ENCODE results near the gene ARHGAP22. TPM values are rescaled to one million over a fixed set of nuclear protein-coding genes. Genes with fewer than 3 reads are reported as not detected.

Gene ARHGAP22
- total RNA-seq, 1 experiment from 2014 or later = 9.9 TPM

DNA sequence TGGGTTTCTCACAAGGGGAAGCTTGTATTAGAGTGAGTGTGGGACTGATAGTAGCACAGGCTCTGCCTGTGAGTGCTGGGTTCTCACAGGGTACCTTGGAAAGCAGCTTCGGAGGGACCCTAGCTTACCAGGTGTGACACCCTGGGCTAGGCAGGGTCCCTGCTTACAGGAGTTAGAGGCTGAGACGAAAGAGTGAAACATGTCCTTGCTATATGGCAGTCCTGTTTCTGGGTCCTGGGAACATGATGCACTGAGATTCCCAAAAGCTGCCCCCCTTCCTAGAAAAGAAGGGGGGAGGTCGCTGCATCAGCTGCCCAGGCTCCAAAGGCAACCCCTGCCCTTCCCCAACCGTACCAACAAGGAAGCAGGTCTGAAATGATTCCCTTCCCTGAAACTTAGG is 6.3 kb upstream of the ARHGAP22 start (continued):
- TF ChIP-seq ZNF274 (IDR thresholded peaks at IDR 0.05; ENCODE audit: low read depth, low read length) = no peak
- no peak for TF ChIP-seq SIN3A (IDR thresholded peaks at IDR 0.05; ENCODE audit: low read depth)

DNA sequence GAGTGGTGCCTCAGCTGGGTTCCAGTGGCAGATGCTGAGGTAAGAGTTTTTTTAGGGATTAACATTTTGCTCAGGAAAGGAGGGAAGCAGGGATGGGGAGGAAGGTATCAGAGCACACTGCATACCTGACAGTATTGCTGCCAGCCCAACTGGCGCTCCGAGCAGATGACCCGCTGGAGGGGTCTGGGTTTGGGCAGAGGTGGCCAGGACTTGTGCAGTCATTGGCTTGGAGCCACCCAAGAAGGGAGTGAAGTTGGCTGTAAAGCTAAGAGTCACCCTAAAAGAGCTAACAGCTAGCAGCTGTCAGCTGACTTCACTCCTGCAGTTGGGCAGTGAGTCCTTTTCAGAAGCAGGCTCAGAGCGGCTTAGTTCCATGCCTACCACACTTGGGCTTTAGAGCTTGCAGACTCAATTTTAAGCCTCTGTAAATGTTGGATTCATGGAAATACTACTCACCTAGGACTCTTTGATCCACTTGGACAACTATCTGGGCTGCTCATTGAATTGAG is 5.8 kb upstream of the ARHGAP22 start:
- Histone ChIP-seq H3K4me3 (replicated peaks in 1 of 2; ENCODE audit: low read depth in 1 of 2, low read length in 2 of 2) (no peak overlapping the region), H3K4me2 (ENCODE audit: low read length) (no peak overlapping the region), H3K27me3 (ENCODE audit: insufficient read depth, low read length) (no peaks in the 10 kb centered on the region), H3K9me2 (ENCODE audit: insufficient read depth) (no peaks in the 10 kb centered on the region), H3K9ac (ENCODE audit: low read length) (no peak overlapping the region), H3K27ac (ENCODE audit: low read depth, low read length) (no peak overlapping the region), H3K4me1 (ENCODE audit: control insufficient read depth in 1 of 2, insufficient read depth in 2 of 2, low read length in 2 of 2) (peaks cover 0 to 11% of the 10 kb centered on the region in 2 experiments; a peak in 1 of 4 replicates), H3K79me2 (ENCODE audit: insufficient read depth, low read length) (no peaks in the 10 kb centered on the region), H4K20me1 (ENCODE audit: insufficient read depth) (no peaks in the 10 kb centered on the region), H3K9me3 (ENCODE audit: control insufficient read depth in 1 of 2, insufficient read depth in 1 of 2, low read depth in 1 of 2, low read length in 2 of 2) (no peaks in the 10 kb centered on the region; a peak in 1 of 4 replicates), H2AFZ (ENCODE audit: low read depth, low read length, poor library complexity, severe bottlenecking) (no peak overlapping the region), H3K36me3 (ENCODE audit: control insufficient read depth in 1 of 2, insufficient read depth in 2 of 2, low read length in 2 of 2) (no peaks in the 10 kb centered on the region)
- ChIA-PET POLR2A (no interaction called here), RAD21 (ENCODE audit: low non-redundant PET in 1 of 2, low total read pairs in 2 of 2, uncharacterized antibody in 2 of 2, unreplicated experiment in 2 of 2) (no interaction called here), CTCF (interaction anchor here (1.5 kb wide), 1 partner anchor 45 kb away, joined by 10 read pairs; no protein-coding TSS in a partner anchor)
- TF ChIP-seq CEBPB (IDR thresholded peaks at IDR 0.05; ENCODE audit: low read depth) (no peak), SRF (IDR thresholded peaks at IDR 0.05; ENCODE audit: low read depth) (no peak), SP1 (IDR thresholded peaks at IDR 0.05; ENCODE audit: low read depth) (no peak), YY1 (IDR thresholded peaks at IDR 0.05; ENCODE audit: extremely low read depth, insufficient replicate concordance, low read depth, low read length) (no peak), ZNF274 (IDR thresholded peaks at IDR 0.05; ENCODE audit: low read depth, low read length) (no peak), ELF1 (IDR thresholded peaks at IDR 0.05; ENCODE audit: borderline replicate concordance, low read depth) (no peak), JUND (IDR thresholded peaks at IDR 0.05) (no peak), FOSL1 (IDR thresholded peaks at IDR 0.05; ENCODE audit: low read depth) (no peak), CBX3 (IDR thresholded peaks at IDR 0.05; ENCODE audit: low read depth) (no peak), RAD21 (IDR thresholded peaks at IDR 0.05; ENCODE audit: low read depth) (no peak), ZFX (IDR thresholded peaks at IDR 0.05) (no peak), CTCF (IDR thresholded peaks at IDR 0.05 in 2 of 3, conservative IDR thresholded peaks at IDR 0.05 in 1 of 3; ENCODE audit: borderline replicate concordance in 1 of 3, insufficient read depth in 1 of 3, low read depth in 2 of 3, low read length in 2 of 3) (no peak), EGR1 (IDR thresholded peaks at IDR 0.05; ENCODE audit: low read depth) (no peak), POLR2AphosphoS5 (IDR thresholded peaks at IDR 0.05; ENCODE audit: low read depth, low read length) (no peak), TCF7L2 (IDR thresholded peaks at IDR 0.05; ENCODE audit: borderline replicate concordance, extremely low read depth, insufficient read depth, insufficient read length) (no peak)
- TF ChIP-seq, protein P1, sequence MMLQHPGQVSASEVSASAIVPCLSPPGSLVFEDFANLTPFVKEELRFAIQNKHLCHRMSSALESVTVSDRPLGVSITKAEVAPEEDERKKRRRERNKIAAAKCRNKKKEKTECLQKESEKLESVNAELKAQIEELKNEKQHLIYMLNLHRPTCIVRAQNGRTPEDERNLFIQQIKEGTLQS (IDR thresholded peaks at IDR 0.05) = no peak
- TF ChIP-seq, protein P2, sequence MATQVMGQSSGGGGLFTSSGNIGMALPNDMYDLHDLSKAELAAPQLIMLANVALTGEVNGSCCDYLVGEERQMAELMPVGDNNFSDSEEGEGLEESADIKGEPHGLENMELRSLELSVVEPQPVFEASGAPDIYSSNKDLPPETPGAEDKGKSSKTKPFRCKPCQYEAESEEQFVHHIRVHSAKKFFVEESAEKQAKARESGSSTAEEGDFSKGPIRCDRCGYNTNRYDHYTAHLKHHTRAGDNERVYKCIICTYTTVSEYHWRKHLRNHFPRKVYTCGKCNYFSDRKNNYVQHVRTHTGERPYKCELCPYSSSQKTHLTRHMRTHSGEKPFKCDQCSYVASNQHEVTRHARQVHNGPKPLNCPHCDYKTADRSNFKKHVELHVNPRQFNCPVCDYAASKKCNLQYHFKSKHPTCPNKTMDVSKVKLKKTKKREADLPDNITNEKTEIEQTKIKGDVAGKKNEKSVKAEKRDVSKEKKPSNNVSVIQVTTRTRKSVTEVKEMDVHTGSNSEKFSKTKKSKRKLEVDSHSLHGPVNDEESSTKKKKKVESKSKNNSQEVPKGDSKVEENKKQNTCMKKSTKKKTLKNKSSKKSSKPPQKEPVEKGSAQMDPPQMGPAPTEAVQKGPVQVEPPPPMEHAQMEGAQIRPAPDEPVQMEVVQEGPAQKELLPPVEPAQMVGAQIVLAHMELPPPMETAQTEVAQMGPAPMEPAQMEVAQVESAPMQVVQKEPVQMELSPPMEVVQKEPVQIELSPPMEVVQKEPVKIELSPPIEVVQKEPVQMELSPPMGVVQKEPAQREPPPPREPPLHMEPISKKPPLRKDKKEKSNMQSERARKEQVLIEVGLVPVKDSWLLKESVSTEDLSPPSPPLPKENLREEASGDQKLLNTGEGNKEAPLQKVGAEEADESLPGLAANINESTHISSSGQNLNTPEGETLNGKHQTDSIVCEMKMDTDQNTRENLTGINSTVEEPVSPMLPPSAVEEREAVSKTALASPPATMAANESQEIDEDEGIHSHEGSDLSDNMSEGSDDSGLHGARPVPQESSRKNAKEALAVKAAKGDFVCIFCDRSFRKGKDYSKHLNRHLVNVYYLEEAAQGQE (IDR thresholded peaks at IDR 0.05; ENCODE audit: low read depth) = no peak
- BruUV-seq (replicated peaks) = no TSS peak
- intact Hi-C loops (cut with micrococcal nuclease) = no loop called here
- no peak for DNase-seq (ENCODE audit: low read depth, low spot score)
- ATAC-seq = no peak

Data from HCT116 (cell line).